Measurements from ENCODE around the gene KRTAP5-9.
"Not testable (repeated sequence)": the region's sequence is repeated elsewhere in the genome, so short reads cannot be mapped to it uniquely, and the experiment has no call there.

Gene KRTAP5-9

DNA sequence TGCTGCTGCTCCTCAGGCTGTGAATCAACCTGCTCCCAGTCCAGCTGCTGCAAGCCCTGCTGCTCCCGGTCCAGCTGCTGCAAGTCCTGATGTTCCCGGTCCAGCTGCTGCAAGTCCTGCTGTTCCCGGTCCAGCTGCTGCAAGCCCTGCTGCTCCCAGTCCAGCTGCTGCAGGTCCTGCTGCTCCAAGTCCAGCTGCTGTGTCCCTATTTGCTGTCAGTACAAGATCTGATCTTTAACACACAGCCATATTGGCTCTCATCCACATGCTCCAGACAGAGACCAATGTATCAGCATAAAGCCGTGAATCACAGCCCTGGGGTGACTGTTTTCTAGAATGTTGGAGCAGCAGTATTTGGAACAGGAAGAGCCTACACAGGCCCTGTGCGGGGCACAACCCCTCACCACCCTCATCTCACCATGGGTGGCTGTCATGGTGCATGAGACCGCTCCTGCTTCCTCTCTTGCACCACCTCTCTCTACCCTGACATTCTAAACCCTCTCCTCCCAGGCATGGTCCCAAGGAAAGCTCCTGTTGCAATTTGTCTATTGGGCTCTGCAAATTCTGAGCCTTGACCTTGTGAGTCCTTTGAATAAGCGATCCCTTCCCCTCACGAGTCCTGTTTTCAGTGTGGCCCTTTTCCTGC lies 20.6 kb downstream of the KRTAP5-9 start:
- no peak for ATAC-seq
- no peak for TF ChIP-seq ESRRG (CRISPR knock-in tag; IDR thresholded peaks at IDR 0.05)
- TF ChIP-seq OSR1 (CRISPR knock-in tag; IDR thresholded peaks at IDR 0.05), result no peak
- TF ChIP-seq, protein P1, sequence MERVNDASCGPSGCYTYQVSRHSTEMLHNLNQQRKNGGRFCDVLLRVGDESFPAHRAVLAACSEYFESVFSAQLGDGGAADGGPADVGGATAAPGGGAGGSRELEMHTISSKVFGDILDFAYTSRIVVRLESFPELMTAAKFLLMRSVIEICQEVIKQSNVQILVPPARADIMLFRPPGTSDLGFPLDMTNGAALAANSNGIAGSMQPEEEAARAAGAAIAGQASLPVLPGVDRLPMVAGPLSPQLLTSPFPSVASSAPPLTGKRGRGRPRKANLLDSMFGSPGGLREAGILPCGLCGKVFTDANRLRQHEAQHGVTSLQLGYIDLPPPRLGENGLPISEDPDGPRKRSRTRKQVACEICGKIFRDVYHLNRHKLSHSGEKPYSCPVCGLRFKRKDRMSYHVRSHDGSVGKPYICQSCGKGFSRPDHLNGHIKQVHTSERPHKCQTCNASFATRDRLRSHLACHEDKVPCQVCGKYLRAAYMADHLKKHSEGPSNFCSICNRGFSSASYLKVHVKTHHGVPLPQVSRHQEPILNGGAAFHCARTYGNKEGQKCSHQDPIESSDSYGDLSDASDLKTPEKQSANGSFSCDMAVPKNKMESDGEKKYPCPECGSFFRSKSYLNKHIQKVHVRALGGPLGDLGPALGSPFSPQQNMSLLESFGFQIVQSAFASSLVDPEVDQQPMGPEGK (CRISPR knock-in tag; IDR thresholded peaks at IDR 0.05; ENCODE audit: borderline replicate concordance), result no peak
- no peak for TF ChIP-seq TCF4 (CRISPR knock-in tag; IDR thresholded peaks at IDR 0.05; ENCODE audit: borderline replicate concordance)
- TF ChIP-seq BACH2 (CRISPR knock-in tag; IDR thresholded peaks at IDR 0.05; ENCODE audit: borderline replicate concordance), result no peak
- TF ChIP-seq, protein P2, sequence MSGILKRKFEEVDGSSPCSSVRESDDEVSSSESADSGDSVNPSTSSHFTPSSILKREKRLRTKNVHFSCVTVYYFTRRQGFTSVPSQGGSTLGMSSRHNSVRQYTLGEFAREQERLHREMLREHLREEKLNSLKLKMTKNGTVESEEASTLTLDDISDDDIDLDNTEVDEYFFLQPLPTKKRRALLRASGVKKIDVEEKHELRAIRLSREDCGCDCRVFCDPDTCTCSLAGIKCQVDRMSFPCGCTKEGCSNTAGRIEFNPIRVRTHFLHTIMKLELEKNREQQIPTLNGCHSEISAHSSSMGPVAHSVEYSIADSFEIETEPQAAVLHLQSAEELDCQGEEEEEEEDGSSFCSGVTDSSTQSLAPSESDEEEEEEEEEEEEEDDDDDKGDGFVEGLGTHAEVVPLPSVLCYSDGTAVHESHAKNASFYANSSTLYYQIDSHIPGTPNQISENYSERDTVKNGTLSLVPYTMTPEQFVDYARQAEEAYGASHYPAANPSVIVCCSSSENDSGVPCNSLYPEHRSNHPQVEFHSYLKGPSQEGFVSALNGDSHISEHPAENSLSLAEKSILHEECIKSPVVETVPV (CRISPR knock-in tag; IDR thresholded peaks at IDR 0.05), result no peak
- TF ChIP-seq, protein P3, sequence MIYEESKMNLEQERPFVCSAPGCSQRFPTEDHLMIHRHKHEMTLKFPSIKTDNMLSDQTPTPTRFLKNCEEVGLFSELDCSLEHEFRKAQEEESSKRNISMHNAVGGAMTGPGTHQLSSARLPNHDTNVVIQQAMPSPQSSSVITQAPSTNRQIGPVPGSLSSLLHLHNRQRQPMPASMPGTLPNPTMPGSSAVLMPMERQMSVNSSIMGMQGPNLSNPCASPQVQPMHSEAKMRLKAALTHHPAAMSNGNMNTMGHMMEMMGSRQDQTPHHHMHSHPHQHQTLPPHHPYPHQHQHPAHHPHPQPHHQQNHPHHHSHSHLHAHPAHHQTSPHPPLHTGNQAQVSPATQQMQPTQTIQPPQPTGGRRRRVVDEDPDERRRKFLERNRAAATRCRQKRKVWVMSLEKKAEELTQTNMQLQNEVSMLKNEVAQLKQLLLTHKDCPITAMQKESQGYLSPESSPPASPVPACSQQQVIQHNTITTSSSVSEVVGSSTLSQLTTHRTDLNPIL (CRISPR knock-in tag; IDR thresholded peaks at IDR 0.05; ENCODE audit: low read depth), result no peak
- TF ChIP-seq, protein P4, sequence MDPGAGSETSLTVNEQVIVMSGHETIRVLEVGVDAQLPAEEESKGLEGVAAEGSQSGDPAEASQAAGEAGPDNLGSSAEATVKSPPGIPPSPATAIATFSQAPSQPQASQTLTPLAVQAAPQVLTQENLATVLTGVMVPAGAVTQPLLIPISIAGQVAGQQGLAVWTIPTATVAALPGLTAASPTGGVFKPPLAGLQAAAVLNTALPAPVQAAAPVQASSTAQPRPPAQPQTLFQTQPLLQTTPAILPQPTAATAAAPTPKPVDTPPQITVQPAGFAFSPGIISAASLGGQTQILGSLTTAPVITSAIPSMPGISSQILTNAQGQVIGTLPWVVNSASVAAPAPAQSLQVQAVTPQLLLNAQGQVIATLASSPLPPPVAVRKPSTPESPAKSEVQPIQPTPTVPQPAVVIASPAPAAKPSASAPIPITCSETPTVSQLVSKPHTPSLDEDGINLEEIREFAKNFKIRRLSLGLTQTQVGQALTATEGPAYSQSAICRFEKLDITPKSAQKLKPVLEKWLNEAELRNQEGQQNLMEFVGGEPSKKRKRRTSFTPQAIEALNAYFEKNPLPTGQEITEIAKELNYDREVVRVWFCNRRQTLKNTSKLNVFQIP (CRISPR knock-in tag; IDR thresholded peaks at IDR 0.05; ENCODE audit: borderline replicate concordance, low read depth), result no peak
- TF ChIP-seq TOX (CRISPR knock-in tag; IDR thresholded peaks at IDR 0.05; ENCODE audit: borderline replicate concordance), result no peak
- no peak for TF ChIP-seq GLIS3 (CRISPR knock-in tag; IDR thresholded peaks at IDR 0.05)

DNA sequence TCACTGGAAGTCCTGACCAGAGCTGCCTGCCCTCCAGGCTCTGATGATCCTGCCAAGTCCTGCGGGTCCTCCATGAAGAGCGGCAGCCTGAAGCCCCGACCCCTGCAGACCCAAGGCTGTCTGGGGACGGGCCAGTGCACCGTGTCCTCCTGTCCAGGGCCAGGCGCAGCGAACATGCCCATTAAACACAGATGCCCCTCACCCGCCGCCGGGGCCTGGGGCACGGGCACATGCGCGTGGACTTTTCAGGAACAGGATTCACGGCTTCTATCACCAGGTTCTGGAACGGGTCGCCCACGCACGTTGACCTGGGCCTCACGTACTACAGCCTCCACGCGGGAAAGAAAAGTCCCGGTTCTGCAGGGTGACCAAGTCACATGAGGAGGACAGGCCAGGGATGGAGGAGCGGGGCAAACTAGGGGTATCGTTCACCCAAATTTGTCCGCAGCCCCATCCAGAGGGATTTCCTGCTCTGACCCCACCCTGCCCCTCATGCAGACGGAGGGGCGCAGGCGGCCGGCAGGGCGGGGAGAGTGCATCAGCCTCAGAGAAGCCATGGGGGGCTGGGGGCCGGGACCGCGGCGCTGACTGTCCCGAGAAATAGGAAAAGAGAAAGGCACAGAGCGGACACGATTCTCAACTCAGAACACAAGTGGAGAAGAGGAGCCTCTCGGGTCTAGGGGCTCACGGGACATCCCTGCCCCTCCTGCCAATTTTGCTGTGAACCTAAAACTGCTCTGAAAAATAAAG lies 23.1 kb downstream of the KRTAP5-9 start:
- not testable (repeated sequence) for ATAC-seq

DNA sequence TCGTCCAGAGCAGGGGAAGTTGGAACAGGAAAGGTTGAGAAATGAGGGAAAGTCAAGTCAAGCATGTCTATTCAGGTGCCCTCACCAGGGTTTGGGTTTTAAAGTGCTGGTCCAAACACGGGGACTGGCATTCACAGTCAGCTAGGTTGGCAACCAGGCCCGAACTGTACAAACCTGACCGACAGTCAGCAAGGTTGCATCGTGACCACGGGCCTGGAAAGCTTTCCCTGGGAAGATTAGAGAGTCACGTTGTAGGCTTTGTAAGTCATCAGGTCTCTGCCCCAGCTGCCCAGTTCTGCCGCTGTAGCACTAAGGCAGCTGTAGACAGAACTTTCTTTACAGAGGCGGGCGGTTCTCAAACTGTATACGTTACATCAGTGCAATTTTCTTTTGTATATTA lies 24.6 kb downstream of the KRTAP5-9 start:
- no peak for ATAC-seq

More for the DNA sequence above, 24.6 kb downstream of the KRTAP5-9 start:
- TF ChIP-seq BACH2 (CRISPR knock-in tag; IDR thresholded peaks at IDR 0.05; ENCODE audit: borderline replicate concordance) (no peak), RARB (CRISPR knock-in tag; IDR thresholded peaks at IDR 0.05) (no peak), OSR1 (CRISPR knock-in tag; IDR thresholded peaks at IDR 0.05) (no peak), SNAI2 (CRISPR knock-in tag; IDR thresholded peaks at IDR 0.05) (no peak), ESRRG (CRISPR knock-in tag; IDR thresholded peaks at IDR 0.05) (no peak), ARNTL (CRISPR knock-in tag; IDR thresholded peaks at IDR 0.05; ENCODE audit: borderline replicate concordance, low read depth) (no peak), TCF4 (CRISPR knock-in tag; IDR thresholded peaks at IDR 0.05; ENCODE audit: borderline replicate concordance) (no peak), TOX (CRISPR knock-in tag; IDR thresholded peaks at IDR 0.05; ENCODE audit: borderline replicate concordance) (no peak), CSDC2 (CRISPR knock-in tag; IDR thresholded peaks at IDR 0.05) (no peak), PPARA (CRISPR knock-in tag; IDR thresholded peaks at IDR 0.05; ENCODE audit: borderline replicate concordance) (no peak), ZNF70 (CRISPR knock-in tag; IDR thresholded peaks at IDR 0.05) (no peak), ZC3H10 (CRISPR knock-in tag; IDR thresholded peaks at IDR 0.05) (no peak), ZNF565 (CRISPR knock-in tag; conservative IDR thresholded peaks at IDR 0.05; ENCODE audit: low read depth) (no peak), ZNF8 (CRISPR knock-in tag; IDR thresholded peaks at IDR 0.05) (no peak), GLIS3 (CRISPR knock-in tag; IDR thresholded peaks at IDR 0.05) (no peak), ISL1 (CRISPR knock-in tag; IDR thresholded peaks at IDR 0.05) (no peak)
- TF ChIP-seq, protein P3 (CRISPR knock-in tag; IDR thresholded peaks at IDR 0.05; ENCODE audit: low read depth), result no peak
- TF ChIP-seq, protein P4 (CRISPR knock-in tag; IDR thresholded peaks at IDR 0.05; ENCODE audit: borderline replicate concordance, low read depth), result no peak
- TF ChIP-seq, protein P1 (CRISPR knock-in tag; IDR thresholded peaks at IDR 0.05; ENCODE audit: borderline replicate concordance), result no peak
